ENCODE measurements around the gene GDPD3.

The GDPD3 gene

GRCh38 chr16:30084096-30084815 lies 29.1 kb downstream of the GDPD3 start:
- TF ChIP-seq, protein P1, sequence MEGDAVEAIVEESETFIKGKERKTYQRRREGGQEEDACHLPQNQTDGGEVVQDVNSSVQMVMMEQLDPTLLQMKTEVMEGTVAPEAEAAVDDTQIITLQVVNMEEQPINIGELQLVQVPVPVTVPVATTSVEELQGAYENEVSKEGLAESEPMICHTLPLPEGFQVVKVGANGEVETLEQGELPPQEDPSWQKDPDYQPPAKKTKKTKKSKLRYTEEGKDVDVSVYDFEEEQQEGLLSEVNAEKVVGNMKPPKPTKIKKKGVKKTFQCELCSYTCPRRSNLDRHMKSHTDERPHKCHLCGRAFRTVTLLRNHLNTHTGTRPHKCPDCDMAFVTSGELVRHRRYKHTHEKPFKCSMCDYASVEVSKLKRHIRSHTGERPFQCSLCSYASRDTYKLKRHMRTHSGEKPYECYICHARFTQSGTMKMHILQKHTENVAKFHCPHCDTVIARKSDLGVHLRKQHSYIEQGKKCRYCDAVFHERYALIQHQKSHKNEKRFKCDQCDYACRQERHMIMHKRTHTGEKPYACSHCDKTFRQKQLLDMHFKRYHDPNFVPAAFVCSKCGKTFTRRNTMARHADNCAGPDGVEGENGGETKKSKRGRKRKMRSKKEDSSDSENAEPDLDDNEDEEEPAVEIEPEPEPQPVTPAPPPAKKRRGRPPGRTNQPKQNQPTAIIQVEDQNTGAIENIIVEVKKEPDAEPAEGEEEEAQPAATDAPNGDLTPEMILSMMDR (IDR thresholded peaks at IDR 0.05), result no peak

DNA sequence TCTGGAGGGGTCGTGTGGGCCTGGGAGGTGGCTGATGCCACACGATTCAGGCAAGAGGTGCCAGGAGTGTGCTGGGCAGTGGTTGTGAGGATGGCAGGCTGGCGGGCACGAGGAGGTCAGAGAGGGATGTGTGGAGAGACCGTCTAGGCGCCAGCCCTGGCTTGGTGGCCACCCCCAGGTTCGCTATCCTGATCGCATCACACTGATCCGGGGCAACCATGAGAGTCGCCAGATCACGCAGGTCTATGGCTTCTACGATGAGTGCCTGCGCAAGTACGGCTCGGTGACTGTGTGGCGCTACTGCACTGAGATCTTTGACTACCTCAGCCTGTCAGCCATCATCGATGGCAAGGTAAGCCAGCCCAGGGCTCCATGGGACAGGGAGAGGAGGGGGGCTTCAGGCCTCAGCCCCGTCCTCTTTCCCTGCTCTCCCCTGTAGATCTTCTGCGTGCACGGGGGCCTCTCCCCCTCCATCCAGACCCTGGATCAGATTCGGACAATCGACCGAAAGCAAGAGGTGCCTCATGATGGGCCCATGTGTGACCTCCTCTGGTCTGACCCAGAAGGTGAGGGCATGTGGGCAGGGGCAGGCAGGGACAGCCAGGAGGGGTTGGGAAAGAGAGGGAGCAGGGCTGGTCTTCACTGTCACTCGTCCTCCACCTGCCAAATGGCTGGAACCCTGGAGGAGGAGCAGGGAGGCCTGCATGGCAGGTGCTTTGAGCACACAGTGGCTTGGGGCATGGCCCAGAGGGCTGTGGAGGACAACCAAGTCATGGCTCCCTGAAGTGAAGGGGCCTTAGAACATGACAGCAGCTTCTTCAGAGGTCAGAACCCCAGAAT lies 29.9 kb downstream of the GDPD3 start:
- TF ChIP-seq, protein P1 (IDR thresholded peaks at IDR 0.05), result no peak

DNA sequence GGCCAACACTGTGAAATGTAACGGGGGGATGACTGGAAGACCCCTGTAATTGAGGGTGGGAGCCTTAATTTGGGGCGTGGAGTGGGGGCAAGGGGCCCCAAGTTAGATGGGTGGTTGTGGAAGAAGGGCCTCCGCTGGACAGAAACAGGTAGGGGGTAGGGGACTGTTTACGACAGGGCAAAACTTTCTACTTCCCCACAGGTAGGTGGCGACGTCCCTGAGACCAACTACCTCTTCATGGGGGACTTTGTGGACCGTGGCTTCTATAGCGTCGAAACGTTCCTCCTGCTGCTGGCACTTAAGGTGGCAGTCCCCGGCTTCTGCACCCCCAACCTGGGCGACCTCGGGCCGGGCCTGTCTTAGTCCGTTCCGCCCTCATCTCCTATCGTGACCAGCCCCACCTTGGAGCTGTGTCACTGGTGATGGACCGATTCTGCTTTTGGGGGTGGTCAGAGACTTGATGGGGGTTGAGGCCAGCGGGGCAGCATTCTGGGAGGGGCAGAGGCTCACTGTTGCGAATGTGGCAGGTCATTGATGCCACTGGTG lies 30.7 kb downstream of the GDPD3 start:
- TF ChIP-seq, protein P1 (IDR thresholded peaks at IDR 0.05), result peak; percentile 21; the same call in 1 of the 2 replicates

- TF ChIP-seq, protein P1 (IDR thresholded peaks at IDR 0.05), result no peak
These were observed 33.9 kb downstream of the GDPD3 start for GRCh38 chr16:30079480-30079879.

DNA sequence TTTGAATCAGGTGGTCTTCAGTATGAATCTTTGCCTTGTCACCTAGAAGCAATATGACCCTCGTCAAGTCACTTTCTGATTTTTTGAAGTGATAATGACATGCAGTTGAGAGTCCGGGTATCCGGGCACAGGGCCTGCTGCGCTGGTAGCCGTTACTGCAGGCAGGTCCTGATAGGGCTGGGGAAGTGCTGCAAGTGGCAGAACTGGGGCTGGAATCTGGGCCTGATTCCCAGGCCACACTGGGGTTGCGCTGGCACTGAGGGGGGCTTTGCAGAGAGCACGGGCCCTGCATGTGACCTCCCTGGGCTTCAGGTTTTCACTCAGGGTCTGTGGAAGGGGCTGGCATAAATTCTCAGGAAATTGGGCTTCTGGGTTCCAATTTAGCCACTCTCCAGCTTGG lies 34.6 kb downstream of the GDPD3 start:
- TF ChIP-seq, protein P1 (IDR thresholded peaks at IDR 0.05), result no peak

- TF ChIP-seq, protein P1 (IDR thresholded peaks at IDR 0.05), result no peak
These were observed 35.7 kb downstream of the GDPD3 start for GRCh38 chr16:30077656-30078055.

GRCh38 chr16:30076276-30076791 lies 37.0 kb downstream of the GDPD3 start:
- TF ChIP-seq, protein P1 (IDR thresholded peaks at IDR 0.05), result no peak
